Gastrocnemius medialis (tissue), 4 donors: ENCODE results near the gene SCN4A.

Experiments
- CTCF ChIP-seq, 5 experiments: fragments of 450-650 bp in 3 of 5; fragments of 200-600 bp in 2 of 5; sonication (generic) in 2 of 5; IDR thresholded peaks in 4 of 5; conservative IDR thresholded peaks in 1 of 5; 1 replicate in 4 of 5; 2 replicates in 1 of 5; pipeline ENCODE4 v1.5.1; 2016 to 2019; ENCODE audit warnings: antibody characterized with exemption in 5 of 5, mild to moderate bottlenecking in 3 of 5, moderate library complexity in 3 of 5
- POLR2A ChIP-seq, 2 donors: fragments of 450-650 bp; IDR thresholded peaks; one replicate each; pipeline ENCODE4 v1.6.1; 2017; ENCODE audit warnings: antibody characterized with exemption in 2 of 2, mild to moderate bottlenecking in 2 of 2, moderate library complexity in 2 of 2

- TF ChIP-seq POLR2A (IDR thresholded peaks at IDR 0.05) (no peak), CTCF (IDR thresholded peaks at IDR 0.05 in 4 of 5, conservative IDR thresholded peaks at IDR 0.05 in 1 of 5) (peak in 1 of 5 experiments; percentile 3)
Measured at GRCh38 chr17:63985387-63986140, 12.8 kb upstream of the SCN4A start.
